Subcutaneous adipose tissue (tissue), 4 donors: ENCODE data around the gene GTSE1. TPM values are rescaled to one million over a fixed set of nuclear protein-coding genes. Genes with fewer than 3 reads are reported as not detected.

ENCODE experiments used
- CTCF ChIP-seq: fragments of 450-650 bp; IDR thresholded peaks from one replicate; pipeline ENCODE4 v1.5.1; 2016; ENCODE audit warnings: low read depth, mild to moderate bottlenecking, control low read depth, antibody characterized with exemption, moderate library complexity
- total RNA-seq, 4 donors: library from RNA; depleted of rRNA; stranded (reverse); fragments of >200 nt; gene quantifications; one replicate each; pipeline ENCODE4 v1.1.0, GENCODE V29; 2016

GTSE1 gene
- total RNA-seq, 4 donors from 2014 or later, result 1.1 to 1.4 TPM; not detected in 2

- TF ChIP-seq CTCF, result no peak
Observed at GRCh38 chr22:46367707-46368191, 71.1 kb downstream of the GTSE1 start.

GRCh38 chr22:46368422-46368821, 71.8 kb downstream of the GTSE1 start:
- no peak for TF ChIP-seq CTCF

- TF ChIP-seq CTCF, result no peak
Observed at GRCh38 chr22:46368871-46369715, 72.4 kb downstream of the GTSE1 start.

- no peak for TF ChIP-seq CTCF
Observed at GRCh38 chr22:46369716-46370583, 73.3 kb downstream of the GTSE1 start.

GRCh38 chr22:46370584-46371291, 74.1 kb downstream of the GTSE1 start:
- TF ChIP-seq CTCF, result no peak

GRCh38 chr22:46371623-46372226, 75.1 kb downstream of the GTSE1 start:
- no peak for TF ChIP-seq CTCF
